Heart right ventricle (tissue), 16 donors: ENCODE data around the gene VWA5B1. TPM values are rescaled to one million over a fixed set of nuclear protein-coding genes. Genes with fewer than 3 reads are reported as not detected.

ENCODE experiments used
- ATAC-seq, 8 donors: fragments of 200-7000 bp; cut with Tn5 transposase; one replicate each; pipeline ENCODE4 v1.9.1; 2020; ENCODE audit warnings: mild to moderate bottlenecking in 8 of 8, moderate library complexity in 8 of 8, moderate number of reproducible peaks in 1 of 8
- DNase-seq, 2 donors: peaks; one replicate each; pipeline ENCODE4 v3.0.0-alpha.2; 2020
- H3K27ac ChIP-seq, 10 donors: fragments of 200-600 bp; sonication (generic) in 2 of 10; one replicate each; pipeline versions ENCODE4 v1.5.0 to v1.8.0; 2020 to 2022; ENCODE audit warnings: mild to moderate bottlenecking in 3 of 10
- H3K27me3 ChIP-seq, 7 donors: fragments of 200-600 bp; one replicate each; pipeline ENCODE4 v1.8.0; 2021 to 2022; ENCODE audit warnings: mild to moderate bottlenecking in 2 of 7
- H3K36me3 ChIP-seq, 9 donors: fragments of 200-600 bp; sonication (generic) in 1 of 9; one replicate each; pipeline versions ENCODE4 v1.5.0 to v1.8.0; 2020 to 2022; ENCODE audit warnings: mild to moderate bottlenecking in 2 of 9
- H3K4me1 ChIP-seq, 9 donors: fragments of 200-600 bp; sonication (generic) in 1 of 9; one replicate each; pipeline versions ENCODE4 v1.5.0 to v1.8.0; 2020 to 2022; ENCODE audit warnings: mild to moderate bottlenecking in 4 of 9
- H3K4me3 ChIP-seq, 10 donors: fragments of 200-600 bp; sonication (generic) in 2 of 10; one replicate each; pipeline versions ENCODE4 v1.5.0 to v1.8.0; 2020 to 2022; ENCODE audit warnings: mild to moderate bottlenecking in 7 of 10, moderate library complexity in 2 of 10
- H3K9me3 ChIP-seq, 11 donors: fragments of 200-600 bp in 10 of 11; sonication (generic) in 2 of 11; one replicate each; pipeline versions ENCODE4 v1.5.0 to v1.8.0; 2013 to 2022; ENCODE audit warnings: mild to moderate bottlenecking in 2 of 11, control low read depth in 1 of 11, moderate library complexity in 1 of 11
- CTCF ChIP-seq, 9 donors: fragments of 200-600 bp; sonication (generic) in 2 of 9; IDR thresholded peaks; one replicate each; pipeline versions ENCODE4 v1.5.0 to v1.8.0; 2021 to 2022; ENCODE audit warnings: antibody characterized with exemption in 9 of 9, mild to moderate bottlenecking in 5 of 9, moderate library complexity in 1 of 9
- WGBS, 2 donors: extraction: QIAGEN DNeasy Blood & Tissue Kit; methylation state at CpG; one replicate each; pipeline ENCODE4 v1.1.7; 2013; ENCODE audit warnings: inconsistent platforms in 1 of 2; 5-methylcytosine and 5-hydroxymethylcytosine counted together
- intact Hi-C, 10 donors: fragments of 100-400 bp; cut with DNase I; formaldehyde crosslinking; loops; one replicate each; pipeline versions ENCODE4 v1.11.1 to v1.14.2; 2022
- polyA plus RNA-seq, 2 donors: library from polyadenylated mRNA; stranded (reverse); fragments of 200-250 nt; gene quantifications; one replicate each; pipeline ENCODE4 v1.2.3, GENCODE V29; 2013
- total RNA-seq, 10 donors: library from RNA; stranded (reverse); fragmentation: NEBNext Ultra II Directional in 3 of 10; extraction: Animal tissue kit (Norgen Biotek cat#: 25700) in 3 of 10; gene quantifications; one replicate each; pipeline versions ENCODE4 v1.2.1 to v1.2.4, GENCODE V29; 2021 to 2023
- donor health status: Arrhythmogenic right ventricular cardiomyopathy.
- donor health status: ischemic (EF 13 %, LVEDD 7.1; RV severe dilation, severe dysfunction).
- donor health status: healthy with polysubstance abuse.
- donor health status: DM: no; HTN: yes; CAD: no.
- donor health status: DM: no; HTN: no; CAD: no.
- donor health status: ischemic (EF 25% LVEDD 6.9; RV normal size, moderate dysfunction).
- donor health status: ischemic (EF 25% LVEDD 5.7; RV mildly dilated, moderate dysfunction).
- donor health status: healthy.
- donor health status: DM: yes; HTN: yes; CAD: no.
- donor health status: Ischemic cardiomyopathy.
- donor health status: ischemic (EF 35%, LVEDD 5.7; RV mildly dilated, moderate dysfunction).
- donor health status: nonischemic (EF 11% LVEDD 7.7; RV severe dilation, severe dysfunction).
- donor health status: DM: yes; HTN: yes; CAD: no.
- donor health status: PGD.
- donor health status: ischemic (EF 29% LVEDD 5.4; RV normal size, mild dysfunction).
- donor health status: nonischemic (EF 23%, LVEDD 6.1; RV moderate dilation, normal function).

VWA5B1 gene
- total and polyA plus RNA-seq, 12 donors = 0.03 to 1.2 (median 0.18) TPM; not detected in 9

- ATAC-seq (no peak), DNase-seq (no peak)
- 47 to 48% methylated on average over 10 of the region's 10 CpGs for WGBS, 2 donors
- intact Hi-C loops = no loop called here
- Histone ChIP-seq H3K4me1 (peaks cover 0 to under 1% (median 0%) of the 10 kb centered on the region in 9 donors), H3K36me3 (no peaks in the 10 kb centered on the region), H3K9me3 (peaks cover 0 to 8% (median 3%) of the 10 kb centered on the region in 11 donors), H3K27me3 (peaks cover 2 to 88% (median 67%) of the 10 kb centered on the region in 7 donors), H3K4me3 (no peak overlapping the region), H3K27ac (no peak overlapping the region)
- TF ChIP-seq CTCF (IDR thresholded peaks at IDR 0.05) = no peak
Observed at GRCh38 chr1:20400341-20401177, 109.9 kb downstream of the VWA5B1 start.

GRCh38 chr1:20401405-20402010 lies 110.8 kb downstream of the VWA5B1 start:
- DNase-seq (no peak), ATAC-seq (no peak)
- Histone ChIP-seq H3K9me3 (no peaks in the 10 kb centered on the region), H3K27me3 (peaks cover 0 to 92% (median 68%) of the 10 kb centered on the region in 7 donors), H3K27ac (no peak overlapping the region), H3K4me3 (no peak overlapping the region), H3K36me3 (no peaks in the 10 kb centered on the region), H3K4me1 (peaks cover 0 to 6% (median 0%) of the 10 kb centered on the region in 9 donors)
- 76 to 78% methylated on average over 11 of the region's 11 CpGs for WGBS, 2 donors
- intact Hi-C loops = no loop called here
- TF ChIP-seq CTCF (IDR thresholded peaks at IDR 0.05) = no peak

GRCh38 chr1:20402585-20403422 lies 112.1 kb downstream of the VWA5B1 start:
- no peaks in the 10 kb centered on the region for H3K9me3 ChIP-seq
- H3K27me3 ChIP-seq = peaks cover 0 to 88% (median 67%) of the 10 kb centered on the region in 7 donors
- peaks cover 0 to 9% (median 0%) of the 10 kb centered on the region in 9 donors for H3K4me1 ChIP-seq
- no peak overlapping the region for H3K4me3 ChIP-seq
- ATAC-seq (no peak), DNase-seq (no peak)
- H3K27ac ChIP-seq = no peak overlapping the region
- intact Hi-C loops = no loop called here
- H3K36me3 ChIP-seq = no peaks in the 10 kb centered on the region
- 40 to 42% methylated on average over 13 of the region's 13 CpGs for WGBS, 2 donors
- TF ChIP-seq CTCF (IDR thresholded peaks at IDR 0.05) = no peak
